NOMO-1 treated with DMSO at 0.1 percent for 48 hours (cell line): Measurements from ENCODE around the gene PCNX3.
"Not testable (repeated sequence)": the region's sequence is repeated elsewhere in the genome, so short reads cannot be mapped to it uniquely, and the experiment has no call there.

Experiments
- DNase-seq: peaks from one replicate; lab custom pipeline; 2025; ENCODE audit not compliant: unreplicated experiment; lab: John Stamatoyannopoulos, UW

The PCNX3 gene

GRCh38 chr11:65680192-65680743, 64.7 kb downstream of the PCNX3 start:
- DNase-seq = no peak

DNA sequence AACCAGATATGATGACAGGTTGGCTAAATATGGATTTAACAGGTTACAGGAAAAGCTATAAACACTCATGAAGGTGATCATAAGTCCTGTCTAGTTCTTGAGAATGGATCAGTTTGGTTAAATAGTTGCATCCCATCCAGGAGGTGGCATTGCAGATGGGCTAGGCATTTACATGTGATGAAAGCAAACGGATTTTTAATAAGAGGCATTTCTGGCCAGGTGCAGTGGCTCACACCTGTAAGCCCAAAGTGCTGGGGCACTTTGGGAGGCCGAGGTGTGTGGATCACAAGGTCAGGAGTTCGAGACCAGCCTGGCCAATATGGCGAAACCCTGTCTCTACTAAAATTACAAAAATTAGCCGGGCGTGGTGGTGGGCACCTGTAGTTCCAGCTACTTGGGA, 67.9 kb downstream of the PCNX3 start:
- not testable (repeated sequence) for DNase-seq

GRCh38 chr11:65685981-65686380, 70.4 kb downstream of the PCNX3 start:
- DNase-seq = no peak
